HUES6 (cell line): ENCODE measurements around the gene BAIAP3.

ENCODE experiments used
- H3K27ac ChIP-seq: 2 replicates; pipeline ENCODE4 v1.7.0; 2013; ENCODE audit warnings: low read depth, mild to moderate bottlenecking, low read length, inconsistent platforms
- H3K27me3 ChIP-seq: 2 replicates; pipeline ENCODE4 v1.6.1; 2013; ENCODE audit warnings: low read length; ENCODE audit not compliant: control insufficient read depth, insufficient read depth
- H3K36me3 ChIP-seq: 2 replicates; pipeline ENCODE4 v1.6.1; 2013; ENCODE audit warnings: low read length; ENCODE audit not compliant: control insufficient read depth, insufficient read depth
- H3K4me1 ChIP-seq: 2 replicates; pipeline ENCODE4 v1.6.1; 2013; ENCODE audit warnings: low read length; ENCODE audit not compliant: control insufficient read depth, insufficient read depth
- H3K4me3 ChIP-seq: 2 replicates; pipeline ENCODE4 v1.5.1; 2013; ENCODE audit warnings: low read depth, low read length
- H3K9ac ChIP-seq: one replicate; pipeline ENCODE4 v1.6.1; 2013; ENCODE audit warnings: mild to moderate bottlenecking, low read length
- H3K9me3 ChIP-seq: 2 replicates; pipeline ENCODE4 v1.6.1; 2013; ENCODE audit warnings: low read depth, low read length; ENCODE audit not compliant: control insufficient read depth, insufficient read depth

Gene BAIAP3

DNA sequence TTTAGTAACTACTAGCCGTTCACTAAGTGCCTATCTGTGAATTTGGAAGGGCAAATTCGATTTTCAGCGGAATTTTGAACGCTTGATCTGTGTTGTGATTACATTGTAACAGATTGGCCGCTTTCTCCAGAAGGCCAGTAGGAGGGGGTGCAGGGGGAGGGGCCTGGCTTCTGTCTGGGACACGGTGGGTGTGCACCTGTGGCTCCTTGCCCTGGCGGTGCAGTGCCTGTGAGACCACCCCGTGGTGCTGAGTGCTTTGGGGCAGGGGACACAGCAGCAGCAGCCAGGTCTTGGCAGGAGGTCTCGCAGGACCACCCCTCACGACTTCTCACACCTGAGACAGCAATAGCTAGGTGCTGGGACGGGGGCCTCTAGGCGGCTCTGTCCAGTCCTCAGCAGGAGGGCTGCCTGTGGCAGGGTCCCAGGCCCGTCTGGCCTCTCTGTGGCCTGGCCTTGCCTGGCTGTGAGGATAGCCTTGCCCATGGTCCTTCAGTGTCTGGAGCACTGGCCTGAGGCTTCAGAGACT is 22.2 kb upstream of the BAIAP3 start:
- Histone ChIP-seq H3K27me3 (no peaks in the 10 kb centered on the region), H3K9ac (peak overlapping the region; percentile 84), H3K4me1 (peaks cover 12% of the 10 kb centered on the region), H3K4me3 (peak overlapping the region; percentile 98), H3K27ac (peak overlapping the region; percentile 41; the same call in 1 of the 2 replicates), H3K9me3 (no peaks in the 10 kb centered on the region), H3K36me3 (peaks cover 41% of the 10 kb centered on the region)

GRCh38 chr16:1311738-1312466 is 21.5 kb upstream of the BAIAP3 start:
- Histone ChIP-seq H3K4me1 (peaks cover 12% of the 10 kb centered on the region), H3K9me3 (no peaks in the 10 kb centered on the region), H3K4me3 (peak overlapping the region; percentile 98), H3K27ac (peak overlapping the region; percentile 41; the same call in 1 of the 2 replicates), H3K27me3 (no peaks in the 10 kb centered on the region), H3K9ac (peak overlapping the region; percentile 51), H3K36me3 (peaks cover 47% of the 10 kb centered on the region)

GRCh38 chr16:1312467-1312816 is 21.0 kb upstream of the BAIAP3 start:
- no peaks in the 10 kb centered on the region for H3K9me3 ChIP-seq
- no peak overlapping the region for H3K27ac ChIP-seq
- H3K4me3 ChIP-seq, result no peak overlapping the region
- H3K27me3 ChIP-seq, result no peaks in the 10 kb centered on the region
- H3K9ac ChIP-seq, result no peak overlapping the region
- H3K4me1 ChIP-seq, result peaks cover 12% of the 10 kb centered on the region
- peaks cover 53% of the 10 kb centered on the region for H3K36me3 ChIP-seq

- H3K4me1 ChIP-seq, result peaks cover 12% of the 10 kb centered on the region
- H3K36me3 ChIP-seq, result peaks cover 57% of the 10 kb centered on the region
- no peaks in the 10 kb centered on the region for H3K9me3 ChIP-seq
- H3K4me3 ChIP-seq, result no peak overlapping the region
- no peak overlapping the region for H3K27ac ChIP-seq
- H3K27me3 ChIP-seq, result no peaks in the 10 kb centered on the region
- no peak overlapping the region for H3K9ac ChIP-seq
Measured at GRCh38 chr16:1312903-1313302, 20.5 kb upstream of the BAIAP3 start.

- H3K36me3 ChIP-seq, result peaks cover 67% of the 10 kb centered on the region
- no peak overlapping the region for H3K4me3 ChIP-seq
- H3K4me1 ChIP-seq, result peaks cover 12% of the 10 kb centered on the region
- H3K27ac ChIP-seq, result no peak overlapping the region
- H3K27me3 ChIP-seq, result no peaks in the 10 kb centered on the region
- H3K9ac ChIP-seq, result no peak overlapping the region
- H3K9me3 ChIP-seq, result no peaks in the 10 kb centered on the region
Measured at GRCh38 chr16:1313721-1314369, 19.6 kb upstream of the BAIAP3 start.

DNA sequence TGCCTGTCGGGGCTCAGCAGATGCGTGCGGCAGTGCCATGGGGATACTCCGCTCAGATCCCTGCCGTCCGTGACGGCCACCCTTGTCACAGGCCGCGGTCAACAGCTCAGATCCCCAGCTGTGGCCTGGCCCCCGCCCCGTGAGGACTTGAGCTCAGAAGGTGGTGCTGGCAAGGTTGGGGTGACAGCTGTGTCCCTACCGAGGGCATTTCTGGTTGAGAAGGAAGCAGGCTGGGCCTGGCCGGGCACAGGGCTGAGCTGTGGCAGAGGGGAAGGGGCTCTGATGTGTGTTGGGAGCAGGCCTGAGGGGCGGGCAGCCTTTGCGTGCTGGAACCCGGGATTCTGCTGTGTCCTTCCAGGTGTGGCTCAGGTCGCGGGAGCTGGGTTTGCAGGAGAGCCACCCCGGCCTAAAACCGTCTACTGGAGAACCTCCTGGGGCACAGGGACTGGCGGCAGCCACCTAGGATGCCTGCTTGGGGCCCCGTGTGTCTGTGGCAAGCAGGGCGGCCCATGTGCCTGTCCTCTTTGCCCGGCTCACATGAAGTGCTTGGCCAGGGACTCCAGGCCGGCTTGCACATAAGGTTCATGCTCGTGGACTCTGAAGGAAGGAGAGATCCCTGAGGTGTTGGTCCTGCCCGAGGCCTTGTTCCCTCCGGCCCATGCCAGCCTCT is 18.9 kb upstream of the BAIAP3 start:
- Histone ChIP-seq H3K4me3 (no peak overlapping the region), H3K9ac (no peak overlapping the region), H3K36me3 (peaks cover 74% of the 10 kb centered on the region), H3K4me1 (peaks cover 12% of the 10 kb centered on the region), H3K27me3 (no peaks in the 10 kb centered on the region), H3K9me3 (no peaks in the 10 kb centered on the region), H3K27ac (no peak overlapping the region)

DNA sequence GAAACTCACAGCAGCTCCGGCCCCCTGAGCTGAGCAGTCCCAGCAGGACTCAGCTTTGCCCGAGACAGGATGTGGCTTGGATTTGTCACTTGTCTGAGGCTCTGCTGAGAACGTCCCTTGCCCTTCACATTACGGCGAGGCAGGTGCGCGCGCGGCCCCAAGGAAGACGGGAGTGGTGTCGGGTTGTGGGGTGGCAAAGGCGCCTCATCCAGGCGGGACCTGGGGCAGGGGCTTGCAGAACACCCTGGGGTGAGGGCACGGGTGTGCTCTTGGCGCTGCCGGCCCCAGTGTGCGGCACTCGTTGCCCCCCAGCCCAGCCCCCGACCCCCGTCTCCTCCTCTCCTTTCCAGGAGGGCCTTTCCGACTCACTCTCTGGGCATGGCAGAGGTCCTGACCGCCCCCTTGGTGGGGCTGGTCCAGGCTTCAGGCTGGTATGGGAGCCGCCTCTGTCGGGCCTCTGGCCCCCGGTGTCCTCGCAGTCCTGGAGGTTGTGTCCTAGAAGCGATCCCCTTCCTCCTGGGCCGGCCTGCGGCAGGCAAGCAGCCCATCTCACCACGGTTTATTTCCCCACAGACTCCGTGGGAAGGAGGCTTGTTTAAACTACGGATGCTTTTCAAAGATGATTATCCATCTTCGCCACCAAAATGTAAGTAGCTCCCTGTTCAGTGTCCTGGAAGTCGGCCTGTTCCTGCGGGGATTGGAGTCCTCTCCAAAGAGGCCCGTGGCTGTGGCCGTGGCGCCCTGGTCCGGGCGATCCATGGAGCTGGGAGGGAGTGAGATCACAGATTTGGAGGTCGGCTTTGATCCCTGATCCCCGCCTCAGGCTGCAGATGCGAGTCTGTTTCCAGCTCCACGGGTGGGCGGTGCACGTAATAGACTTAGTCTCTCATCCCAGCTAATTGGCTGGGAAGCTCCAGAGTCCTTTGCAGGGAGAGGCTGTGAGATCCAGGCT is 18.1 kb upstream of the BAIAP3 start:
- H3K27ac ChIP-seq, result no peak overlapping the region
- H3K4me3 ChIP-seq, result no peak overlapping the region
- no peak overlapping the region for H3K9ac ChIP-seq
- peaks cover 12% of the 10 kb centered on the region for H3K4me1 ChIP-seq
- no peaks in the 10 kb centered on the region for H3K27me3 ChIP-seq
- peaks cover 82% of the 10 kb centered on the region for H3K36me3 ChIP-seq
- no peaks in the 10 kb centered on the region for H3K9me3 ChIP-seq

DNA sequence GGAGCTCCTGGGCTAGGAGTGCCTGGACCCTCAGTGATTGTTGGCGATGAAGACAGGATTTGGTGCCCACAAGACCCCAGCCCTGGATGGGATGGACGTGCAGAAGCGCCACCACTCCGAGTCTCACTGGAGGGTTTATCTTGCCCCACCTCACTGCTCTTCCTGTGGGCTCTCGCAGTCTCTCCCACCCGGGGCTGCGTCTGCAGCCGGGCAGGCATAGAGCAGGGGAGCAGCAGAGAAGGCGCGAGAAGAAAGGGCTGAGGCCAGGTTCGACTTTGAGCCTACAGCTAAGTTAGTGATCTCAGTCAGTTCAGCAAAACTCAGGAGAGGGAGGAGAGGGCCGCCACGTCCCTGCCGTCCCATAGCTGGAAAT is 17.4 kb upstream of the BAIAP3 start:
- H3K4me1 ChIP-seq, result peaks cover 8% of the 10 kb centered on the region
- H3K27ac ChIP-seq, result no peak overlapping the region
- H3K9ac ChIP-seq, result no peak overlapping the region
- peaks cover 88% of the 10 kb centered on the region for H3K36me3 ChIP-seq
- no peak overlapping the region for H3K4me3 ChIP-seq
- no peaks in the 10 kb centered on the region for H3K9me3 ChIP-seq
- no peaks in the 10 kb centered on the region for H3K27me3 ChIP-seq

- H3K27me3 ChIP-seq, result no peaks in the 10 kb centered on the region
- no peak overlapping the region for H3K4me3 ChIP-seq
- H3K4me1 ChIP-seq, result no peaks in the 10 kb centered on the region
- no peak overlapping the region for H3K27ac ChIP-seq
- H3K36me3 ChIP-seq, result peaks cover 95% of the 10 kb centered on the region
- no peak overlapping the region for H3K9ac ChIP-seq
- no peaks in the 10 kb centered on the region for H3K9me3 ChIP-seq
Measured at GRCh38 chr16:1317479-1318267, 15.8 kb upstream of the BAIAP3 start.

GRCh38 chr16:1318268-1318545 is 15.2 kb upstream of the BAIAP3 start:
- no peak overlapping the region for H3K9ac ChIP-seq
- H3K27ac ChIP-seq, result no peak overlapping the region
- no peak overlapping the region for H3K4me3 ChIP-seq
- H3K27me3 ChIP-seq, result no peaks in the 10 kb centered on the region
- H3K9me3 ChIP-seq, result no peaks in the 10 kb centered on the region
- peaks cover 94% of the 10 kb centered on the region for H3K36me3 ChIP-seq
- no peaks in the 10 kb centered on the region for H3K4me1 ChIP-seq
